Activated gamma-delta T cell (primary cell): ENCODE results near the gene PRPF40A.

ENCODE experiments used
- DNase-seq: peaks from one replicate; lab custom pipeline; 2025; lab: John Stamatoyannopoulos, UW

Gene PRPF40A

GRCh38 chr2:152718076-152718908 lies 1.0 kb upstream of the PRPF40A start, which contains the start of gene ARL6IP6:
TSS of gene ARL6IP6 (plus strand) at chr2:152718620. CDS start at chr2:152718625, 5 bp downstream.
- DNase-seq = peak; percentile 90

GRCh38 chr2:152716805-152717227 lies 445 bp downstream of the PRPF40A start:
- DNase-seq = no peak

DNA sequence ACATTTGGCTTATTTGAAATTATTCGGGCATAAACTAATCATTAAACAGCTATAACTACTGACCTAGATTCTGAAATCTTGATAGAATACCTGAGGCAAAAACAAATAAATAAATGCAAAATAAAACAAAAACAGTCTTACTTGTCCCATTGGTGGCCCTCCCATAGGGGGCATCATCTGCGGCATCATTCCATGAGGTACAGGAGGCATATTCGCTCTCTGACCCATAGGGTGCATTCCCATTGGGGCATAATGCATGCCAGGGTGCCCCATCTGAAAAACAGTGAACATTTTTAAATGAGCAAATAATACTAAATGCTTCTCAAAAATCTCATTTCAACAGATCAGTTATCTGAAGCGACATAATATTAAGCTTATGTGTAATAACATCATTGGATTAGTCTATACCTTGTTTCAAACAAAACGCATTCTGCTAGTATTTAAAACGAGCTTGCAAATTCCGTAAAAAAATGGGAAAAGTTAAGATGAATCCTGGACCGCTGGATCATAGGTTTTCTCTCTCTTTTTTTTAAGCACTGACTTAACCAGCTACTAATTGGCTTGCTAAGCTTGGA lies 1.3 kb downstream of the PRPF40A start:
- no peak for DNase-seq

GRCh38 chr2:152715112-152715511 lies 2.1 kb downstream of the PRPF40A start:
- no peak for DNase-seq

DNA sequence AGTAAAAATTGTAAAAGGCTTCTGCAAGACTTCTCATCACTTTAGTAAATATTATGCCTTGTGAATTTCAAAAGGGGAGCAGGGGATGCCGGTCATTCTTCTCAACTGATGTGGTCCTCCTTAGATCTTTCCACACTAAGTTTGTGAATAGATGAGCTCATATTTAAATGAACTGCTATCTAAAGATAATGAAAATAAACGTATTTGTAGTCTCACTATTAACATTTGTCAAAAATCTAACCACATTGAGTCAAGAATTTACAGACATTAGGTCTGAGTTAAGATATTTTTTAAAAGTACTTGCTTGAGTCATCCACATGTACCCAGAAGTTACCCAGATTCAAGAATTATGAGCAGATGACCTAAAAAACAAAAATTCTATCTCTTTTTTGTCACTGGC lies 6.5 kb downstream of the PRPF40A start:
- no peak for DNase-seq

DNA sequence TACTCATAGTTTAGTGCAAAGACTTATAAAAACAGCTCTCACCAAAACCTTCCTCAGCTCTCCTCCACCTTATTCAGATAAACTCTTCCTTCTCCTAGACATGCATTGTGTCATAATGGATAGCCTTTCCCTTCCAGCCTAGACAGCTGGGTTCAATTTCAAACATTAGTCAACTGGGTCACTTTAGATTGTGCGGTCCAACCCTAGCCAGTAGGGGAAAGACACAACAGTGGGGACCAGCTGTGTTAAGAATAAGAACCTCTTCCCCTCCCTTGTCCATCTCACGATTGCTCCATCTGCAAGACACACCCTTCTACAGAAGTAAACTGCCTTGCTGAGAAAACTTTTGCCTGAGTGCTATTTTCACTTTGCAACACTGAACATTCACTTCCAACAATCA lies 8.5 kb downstream of the PRPF40A start:
- DNase-seq = no peak

- DNase-seq = no peak
These were observed 10.7 kb downstream of the PRPF40A start for GRCh38 chr2:152706477-152707021.

DNA sequence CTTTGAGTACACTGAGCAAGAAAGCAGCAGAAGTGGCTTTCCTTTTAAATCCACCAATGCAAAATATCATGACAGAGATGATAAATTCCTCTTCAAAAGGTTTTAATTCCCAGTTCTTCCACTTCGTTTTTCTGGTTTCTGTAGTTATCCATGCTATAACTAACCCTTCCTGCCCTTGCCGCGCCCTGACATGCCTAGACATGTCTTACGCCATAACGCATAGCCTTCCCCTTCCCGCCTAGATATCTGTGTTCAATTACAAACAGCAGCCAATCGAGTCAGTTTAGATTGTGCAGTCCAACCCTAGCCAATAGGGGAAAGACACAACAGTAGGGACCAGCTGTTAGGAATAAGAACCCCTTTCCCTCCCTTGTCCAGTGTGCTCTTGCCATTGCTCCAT lies 16.1 kb downstream of the PRPF40A start:
- no peak for DNase-seq

- no peak for DNase-seq
These were observed 20.8 kb downstream of the PRPF40A start for GRCh38 chr2:152696476-152696875.

DNA sequence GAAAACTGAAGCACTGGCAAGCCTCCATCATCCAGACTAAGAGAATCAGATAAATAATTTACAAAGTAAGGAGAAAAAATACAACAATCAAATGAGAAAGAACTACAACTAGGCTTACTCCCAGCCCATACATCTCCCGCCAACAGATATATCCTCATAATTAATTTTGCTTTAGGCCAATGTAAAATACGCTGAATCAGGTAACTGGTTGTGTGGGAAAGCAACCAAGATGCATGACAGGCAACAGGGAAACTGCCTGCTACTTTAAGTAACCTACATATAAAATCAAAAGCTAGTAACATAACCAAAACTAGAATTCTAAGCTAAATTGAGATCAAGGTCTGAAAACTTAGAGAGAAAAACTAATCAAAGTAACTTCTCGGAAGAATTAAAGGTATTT lies 21.5 kb downstream of the PRPF40A start:
- no peak for DNase-seq

DNA sequence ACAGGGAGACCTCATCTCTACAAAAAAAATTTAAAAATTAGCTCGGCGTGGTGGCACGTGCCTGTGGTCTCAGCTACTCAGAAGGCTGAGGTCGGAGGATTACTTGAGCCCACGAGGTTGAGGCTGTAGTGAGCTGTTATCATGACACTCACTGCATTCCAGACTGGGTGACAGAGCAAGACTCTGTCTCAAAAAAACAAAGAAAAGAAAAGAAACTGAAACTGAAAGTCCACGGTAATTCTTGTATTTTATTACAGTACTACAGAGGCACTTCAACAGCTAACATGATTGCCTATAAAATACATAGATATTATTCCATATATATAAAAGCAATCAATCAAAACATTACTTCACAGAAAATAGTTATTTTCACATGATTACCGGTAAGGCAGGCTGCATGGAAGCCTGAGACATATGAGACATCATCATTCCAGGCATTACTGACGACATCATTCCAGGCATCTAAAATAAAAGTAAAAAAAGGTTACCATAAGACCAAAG lies 23.1 kb downstream of the PRPF40A start:
- no peak for DNase-seq

DNA sequence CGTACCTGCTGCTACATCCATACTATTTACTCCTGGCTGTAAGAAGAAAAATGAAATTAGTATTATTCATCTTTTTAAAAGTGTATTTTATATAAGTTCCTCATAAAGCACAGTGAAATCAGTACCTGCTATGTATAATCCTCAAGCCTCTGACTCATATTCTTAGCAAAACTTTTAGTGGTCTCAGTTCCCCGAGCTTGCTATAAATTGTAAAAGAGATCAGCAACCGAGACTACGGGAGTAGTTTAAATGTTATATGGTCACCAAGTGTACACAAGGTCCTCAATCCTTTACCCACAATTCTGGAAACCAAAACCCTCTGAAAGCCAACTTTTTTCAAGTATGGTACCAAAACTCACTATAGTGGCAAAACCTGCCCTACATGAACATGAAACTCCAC lies 24.2 kb downstream of the PRPF40A start:
- no peak for DNase-seq

DNA sequence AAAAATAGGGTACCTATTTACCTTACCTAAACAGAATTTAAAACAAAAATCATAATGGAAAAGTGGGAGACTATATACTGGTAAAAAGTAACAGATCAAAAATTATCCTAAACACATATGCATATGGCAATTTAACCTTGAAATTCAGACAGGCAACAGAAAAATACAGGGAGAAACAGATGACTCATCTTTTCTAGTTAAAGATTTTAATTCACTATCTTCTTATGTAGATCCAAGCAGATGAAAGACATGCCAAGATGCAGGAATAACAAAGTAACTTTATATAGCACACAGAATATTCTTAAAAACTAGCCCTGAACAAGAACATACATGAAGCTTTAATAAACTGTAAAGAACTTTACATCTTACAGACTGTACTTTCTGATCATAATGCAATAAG lies 30.9 kb downstream of the PRPF40A start:
- DNase-seq = no peak

DNA sequence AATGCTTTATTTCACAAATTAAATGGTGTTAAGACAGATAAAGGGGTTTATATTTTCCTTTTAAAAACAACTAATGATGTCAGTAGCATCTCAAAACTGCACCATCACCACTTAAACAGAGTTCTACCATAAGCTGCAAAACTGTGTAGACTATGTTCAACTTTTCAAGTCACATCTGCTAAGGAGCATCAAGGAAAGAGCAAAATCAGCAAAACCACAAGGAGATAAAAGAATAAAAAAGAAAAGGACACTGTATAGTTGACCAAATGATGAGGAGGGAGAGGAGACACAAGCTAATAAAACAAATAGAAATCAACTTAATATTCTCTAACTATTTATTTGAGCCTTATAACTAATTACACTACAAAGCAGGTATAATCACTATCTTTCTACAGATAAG lies 33.9 kb downstream of the PRPF40A start:
- no peak for DNase-seq

- no peak for DNase-seq
These were observed 34.6 kb downstream of the PRPF40A start for GRCh38 chr2:152682663-152683062.

DNA sequence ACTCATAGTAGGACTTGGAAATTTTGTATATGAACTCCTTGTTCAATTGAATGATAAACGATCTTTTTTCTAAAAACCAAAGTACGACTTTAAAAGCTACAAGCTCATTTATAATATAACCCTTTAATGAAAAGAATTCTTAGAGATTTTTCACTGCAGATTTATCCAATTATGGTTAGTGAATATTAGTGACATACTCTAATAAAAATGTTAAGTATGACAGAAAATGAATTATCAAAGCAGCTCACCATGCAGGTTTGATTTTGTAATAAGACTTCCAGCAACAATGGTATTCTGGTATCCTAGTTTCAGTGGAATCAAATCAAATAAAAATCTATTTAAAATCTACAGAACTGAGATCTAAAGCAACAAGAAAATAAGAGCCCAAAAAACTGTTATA lies 38.5 kb downstream of the PRPF40A start:
- no peak for DNase-seq

DNA sequence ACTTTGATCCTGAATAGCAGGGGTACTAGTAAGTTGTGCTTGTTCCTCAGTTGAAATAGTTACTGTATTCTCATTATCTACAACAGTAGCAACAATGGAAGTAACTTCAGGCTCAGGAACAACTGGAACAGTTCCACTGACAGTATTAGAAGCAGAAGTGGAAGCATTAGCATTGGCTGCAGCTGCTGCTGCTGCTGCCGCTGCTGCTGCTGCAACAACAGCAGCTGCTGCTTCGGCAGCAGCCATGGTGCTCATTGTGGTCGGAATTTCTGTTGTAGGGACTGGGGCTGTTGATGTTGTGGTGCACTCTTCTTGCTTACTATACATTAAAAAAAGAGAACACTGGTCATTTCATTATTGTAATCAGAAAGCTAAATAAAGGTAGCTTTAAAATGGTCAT lies 40.8 kb downstream of the PRPF40A start:
- no peak for DNase-seq

DNA sequence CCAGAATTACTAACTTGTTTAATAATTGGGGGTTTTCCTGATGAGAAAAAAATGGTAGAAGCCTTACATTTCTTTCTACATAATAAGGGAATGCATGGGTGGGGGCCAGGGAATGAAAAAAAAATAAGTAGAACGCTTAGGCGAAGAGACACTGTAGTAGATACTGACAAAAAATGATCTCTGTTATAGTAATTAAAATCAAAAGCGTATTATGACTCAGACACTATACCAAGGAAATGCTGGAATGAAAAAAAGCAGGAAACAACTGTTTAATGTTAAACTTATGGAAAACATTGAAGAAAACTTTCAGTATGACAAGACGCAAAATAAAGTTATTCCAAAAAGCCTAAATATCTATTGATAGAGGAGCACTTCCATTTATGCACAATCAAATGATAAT lies 42.9 kb downstream of the PRPF40A start:
- DNase-seq = no peak

DNA sequence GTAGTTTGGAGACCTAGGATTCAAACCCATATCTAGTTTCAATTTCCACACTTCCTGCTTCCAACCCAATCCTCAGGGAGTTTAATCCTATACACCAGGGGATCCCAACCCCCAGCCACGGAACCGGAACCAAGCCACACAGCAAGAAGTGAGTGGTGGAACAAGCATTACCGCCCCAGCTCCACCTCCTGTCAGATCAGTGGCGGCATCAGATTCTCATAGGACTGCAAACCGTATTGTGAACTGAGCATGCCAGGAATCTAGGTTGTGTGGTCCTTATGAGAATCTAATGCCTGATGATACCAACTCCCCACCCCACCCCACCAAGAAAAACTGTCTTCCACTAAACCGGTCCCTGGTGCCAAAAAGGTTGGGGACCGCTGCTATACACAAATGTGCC lies 52.5 kb downstream of the PRPF40A start:
- no peak for DNase-seq

- no peak for DNase-seq
These were observed 56.2 kb downstream of the PRPF40A start for GRCh38 chr2:152661076-152661475.

DNA sequence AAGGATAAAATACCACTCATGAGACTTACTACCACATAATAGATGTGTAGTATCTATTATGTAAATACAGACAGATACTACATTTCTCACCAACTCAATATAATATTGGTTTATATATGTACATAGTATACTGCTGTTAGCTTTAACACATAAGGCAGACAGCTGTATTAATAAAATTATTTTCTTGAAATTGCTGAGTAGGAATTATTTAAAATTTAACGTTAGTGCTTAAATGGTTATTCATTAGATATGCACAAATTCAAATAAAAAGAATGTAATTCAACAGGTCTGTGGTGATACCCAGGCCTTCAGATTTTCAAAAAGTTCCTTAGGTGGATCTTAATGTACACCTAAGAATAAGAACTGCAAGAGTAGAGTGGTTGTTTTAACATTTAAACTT lies 59.0 kb downstream of the PRPF40A start:
- DNase-seq = no peak

- DNase-seq = no peak
These were observed 60.2 kb downstream of the PRPF40A start for GRCh38 chr2:152657043-152657442.

GRCh38 chr2:152655880-152656279 lies 61.4 kb downstream of the PRPF40A start:
- no peak for DNase-seq
